GM11168 (cell line): ENCODE measurements around the gene PATE3.

Experiments
- in situ Hi-C: fragments of 300-500 bp; cut with MboI; formaldehyde crosslinking; loops from one replicate; pipeline ENCODE4 v1.12.0; 2022; ENCODE audit warnings: low sequenced_read_pairs; ENCODE audit not compliant: unreplicated experiment

Gene PATE3

DNA sequence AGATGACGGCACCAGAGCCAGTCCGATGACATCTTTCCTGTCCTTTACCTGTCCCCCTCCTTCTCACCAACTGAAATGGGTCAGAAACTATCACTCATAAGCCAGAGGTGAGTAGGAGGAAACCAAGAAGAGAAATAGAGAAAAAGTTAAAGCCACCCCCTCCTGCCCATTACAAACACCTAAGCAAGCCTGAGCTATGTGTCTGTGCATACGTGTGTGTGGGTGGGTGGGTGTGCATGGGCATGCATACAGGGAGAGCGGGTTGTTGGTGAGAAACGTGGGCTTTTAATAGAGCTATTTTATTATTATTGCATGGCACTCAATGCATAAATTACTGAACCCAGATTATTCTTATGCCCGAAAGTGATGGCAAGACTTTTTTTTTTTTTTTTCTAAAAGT lies 47.8 kb downstream of the PATE3 start:
- in situ Hi-C loops: no loop called here
